CD14-positive monocyte (primary cell): ENCODE measurements around the gene HERC2. TPM values are rescaled to one million over a fixed set of nuclear protein-coding genes. Genes with fewer than 3 reads are reported as not detected.
"Not testable (repeated sequence)": the region's sequence is repeated elsewhere in the genome, so short reads cannot be mapped to it uniquely, and the experiment has no call there.

Source experiments
- DNase-seq, 3 donors: peaks; one replicate each; pipeline ENCODE4 v3.0.0-alpha.2; 2011 to 2022
- H2AFZ ChIP-seq: 2 replicates; pipeline ENCODE4 v1.6.0; 2012; ENCODE audit warnings: mild to moderate bottlenecking, low read depth, low read length, inconsistent platforms; ENCODE audit not compliant: insufficient read depth, poor library complexity, severe bottlenecking
- H3K27ac ChIP-seq, 2 donors: 1 replicate in 1 of 2; 2 replicates in 1 of 2; pipeline ENCODE4 v1.5.1; 2012 to 2013; ENCODE audit warnings: low read length in 2 of 2, control low read depth in 1 of 2, inconsistent platforms in 1 of 2, low read depth in 1 of 2, mild to moderate bottlenecking in 1 of 2
- H3K27me3 ChIP-seq, 2 donors: one replicate each; pipeline versions ENCODE4 v1.6.0 to v1.6.1; 2011 to 2013; ENCODE audit warnings: low read length in 2 of 2; ENCODE audit not compliant: control insufficient read depth in 2 of 2, insufficient read depth in 2 of 2
- H3K36me3 ChIP-seq, 2 donors: replicated peaks in 1 of 2; 1 replicate in 1 of 2; 2 replicates in 1 of 2; pipeline versions ENCODE4 v1.5.1 to v1.6.1; 2012 to 2013; ENCODE audit warnings: low read length in 2 of 2, control low read depth in 1 of 2, inconsistent platforms in 1 of 2, mild to moderate bottlenecking in 1 of 2; ENCODE audit not compliant: insufficient read depth in 2 of 2, control insufficient read depth in 1 of 2
- H3K4me1 ChIP-seq, 2 donors: 1 replicate in 1 of 2; 2 replicates in 1 of 2; pipeline versions ENCODE4 v1.5.1 to v1.6.1; 2012 to 2013; ENCODE audit warnings: low read length in 2 of 2, control low read depth in 1 of 2, inconsistent platforms in 1 of 2, mild to moderate bottlenecking in 1 of 2, moderate library complexity in 1 of 2; ENCODE audit not compliant: insufficient read depth in 2 of 2, control insufficient read depth in 1 of 2
- H3K4me2 ChIP-seq: replicated peaks from 2 replicates; pipeline ENCODE3; 2012; ENCODE audit warnings: low read length, moderate library complexity, mild to moderate bottlenecking; ENCODE audit not compliant: poor library complexity, severe bottlenecking; ENCODE audit errors: extremely low read depth
- H3K4me3 ChIP-seq, 3 experiments: fragments of 200-600 bp in 1 of 3; sonication (generic) in 1 of 3; replicated peaks in 1 of 3; 1 replicate in 2 of 3; 2 replicates in 1 of 3; pipeline ENCODE4 v1.5.1; 2011 to 2013; ENCODE audit warnings: low read length in 3 of 3, mild to moderate bottlenecking in 3 of 3, control low read depth in 2 of 3, low read depth in 2 of 3, inconsistent platforms in 1 of 3, moderate library complexity in 1 of 3
- H3K79me2 ChIP-seq: 2 replicates; pipeline ENCODE4 v1.6.0; 2012; ENCODE audit warnings: mild to moderate bottlenecking, control low read depth, inconsistent platforms, low read length, moderate library complexity; ENCODE audit not compliant: insufficient read depth
- H3K9ac ChIP-seq: 2 replicates; pipeline ENCODE4 v1.6.0; 2017; ENCODE audit warnings: low read length, mild to moderate bottlenecking; ENCODE audit not compliant: insufficient read depth, poor library complexity, severe bottlenecking
- H3K9me3 ChIP-seq, 2 donors: replicated peaks in 1 of 2; 1 replicate in 1 of 2; 2 replicates in 1 of 2; pipeline versions ENCODE4 v1.5.1 to v1.6.1; 2012 to 2013; ENCODE audit warnings: low read length in 2 of 2, control low read depth in 1 of 2; ENCODE audit not compliant: control insufficient read depth in 1 of 2, insufficient read depth in 1 of 2
- H4K20me1 ChIP-seq: 2 replicates; pipeline ENCODE4 v1.6.0; 2012; ENCODE audit warnings: mild to moderate bottlenecking, low read length, control low read depth, moderate library complexity; ENCODE audit not compliant: insufficient read depth
- H3K27ac Mint-ChIP-seq, 7 donors: one replicate each; pipeline ENCODE4 v1.8.0; 2020; ENCODE audit warnings: mild to moderate bottlenecking in 7 of 7, mixed read lengths in 7 of 7, moderate library complexity in 6 of 7, inconsistent platforms in 2 of 7
- H3K27me3 Mint-ChIP-seq, 3 donors: one replicate each; pipeline ENCODE4 v1.8.0; 2021 to 2022; ENCODE audit warnings: low read depth in 3 of 3, mild to moderate bottlenecking in 3 of 3, mixed read lengths in 3 of 3, moderate library complexity in 3 of 3, inconsistent platforms in 1 of 3
- H3K36me3 Mint-ChIP-seq, 2 donors: one replicate each; pipeline ENCODE4 v1.8.0; 2020; ENCODE audit warnings: mixed read lengths in 2 of 2, inconsistent platforms in 1 of 2, mild to moderate bottlenecking in 1 of 2
- H3K4me1 Mint-ChIP-seq: one replicate; pipeline ENCODE4 v1.8.0; 2020; ENCODE audit warnings: mild to moderate bottlenecking, mixed read lengths
- H3K4me3 Mint-ChIP-seq, 2 donors: one replicate each; pipeline ENCODE4 v1.8.0; 2020; ENCODE audit warnings: mild to moderate bottlenecking in 2 of 2, mixed read lengths in 2 of 2, moderate library complexity in 1 of 2
- H3K9me3 Mint-ChIP-seq, 7 donors: one replicate each; pipeline ENCODE4 v1.8.0; 2020 to 2022; ENCODE audit warnings: mixed read lengths in 7 of 7, mild to moderate bottlenecking in 6 of 7, moderate library complexity in 6 of 7, inconsistent platforms in 2 of 7
- WGBS: methylation state at CpG from one replicate; pipeline ENCODE4 v1.1.5; 2013; ENCODE audit warnings: missing lambda C conversion rate; ENCODE audit not compliant: insufficient coverage; 5-methylcytosine and 5-hydroxymethylcytosine counted together
- intact Hi-C, 2 donors: fragments of 100-400 bp; cut with micrococcal nuclease; formaldehyde crosslinking; loops; one replicate each; pipeline versions ENCODE4 v1.15.0 to v1.15.1; 2023
- polyA plus RNA-seq, 3 donors: library from polyadenylated mRNA; depleted of rRNA in 1 of 3; unstranded in 2 of 3; stranded (reverse) in 1 of 3; fragments of 300-500 nt in 2 of 3; fragments of >200 nt in 1 of 3; fragmentation: Illumina TruSeq in 2 of 3; gene quantifications; 1 replicate in 2 of 3; 2 replicates in 1 of 3; pipeline ENCODE4 v1.2.3, GENCODE V29; 2012 to 2021

HERC2 gene
- polyA plus RNA-seq, 3 donors: 3.1 to 9.0 (median 4.7) TPM

DNA sequence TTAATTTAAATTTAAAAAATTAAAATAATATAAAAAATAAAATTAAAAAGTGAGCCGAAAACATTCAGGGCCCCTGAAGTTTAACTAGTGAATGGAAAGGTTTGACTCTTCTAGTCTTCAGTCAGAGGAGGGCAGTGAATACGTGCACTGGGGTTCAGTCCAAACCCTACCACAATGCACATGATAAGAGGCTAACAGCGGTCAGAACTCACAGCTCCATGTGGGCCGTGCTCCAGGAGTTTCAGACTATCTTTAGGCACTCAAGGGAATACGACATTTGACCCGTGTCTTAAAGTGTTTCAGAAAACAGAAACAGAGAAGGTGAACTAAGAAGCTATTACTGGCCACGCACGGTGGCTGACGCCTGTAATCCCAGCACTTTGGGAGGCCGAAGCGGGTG lies 11.5 kb downstream of the HERC2 start:
- peaks cover 0 to 15% of the 10 kb centered on the region in 2 donors for H3K36me3 ChIP-seq
- H2AFZ ChIP-seq, H3K4me3 Mint-ChIP-seq, H3K4me1 Mint-ChIP-seq, DNase-seq, H3K4me1 ChIP-seq, H3K27me3 ChIP-seq, H3K9ac ChIP-seq, H3K27ac Mint-ChIP-seq, H3K4me3 ChIP-seq, H4K20me1 ChIP-seq, H3K27me3 Mint-ChIP-seq, H3K4me2 ChIP-seq, H3K27ac ChIP-seq, H3K79me2 ChIP-seq, intact Hi-C loops: not testable (repeated sequence)
- no CpG with 5 or more reads among the region's 11 CpGs for WGBS
- Mint-ChIP-seq H3K9me3 (peaks cover 9 to 51% (median 31%) of the 10 kb centered on the region in 7 donors), H3K36me3 (peaks cover 17 to 38% of the 10 kb centered on the region in 2 donors)
- H3K9me3 ChIP-seq: peaks cover 5 to 15% of the 10 kb centered on the region in 2 donors

DNA sequence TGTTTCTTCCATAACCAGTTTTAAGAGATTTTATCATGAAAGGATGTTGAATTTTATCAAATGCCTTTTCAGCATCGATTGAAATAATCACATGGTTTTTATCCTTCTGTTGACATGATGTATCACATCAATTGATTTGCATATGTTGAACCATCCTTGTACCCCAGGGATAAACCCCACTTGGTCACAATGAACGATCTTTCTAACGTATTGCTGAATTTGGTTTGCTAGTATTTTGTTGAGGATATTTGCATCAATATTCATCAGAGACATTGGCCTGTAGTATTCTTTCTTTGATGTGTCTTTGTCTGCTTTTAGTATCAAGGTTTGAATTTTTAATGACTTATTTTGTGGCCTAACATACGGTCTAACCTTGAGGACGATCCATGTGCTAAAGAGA lies 13.3 kb downstream of the HERC2 start:
- H3K9ac ChIP-seq, H3K4me3 Mint-ChIP-seq, H2AFZ ChIP-seq, H3K27ac ChIP-seq, H3K4me1 ChIP-seq, H3K27me3 Mint-ChIP-seq, H3K27me3 ChIP-seq, H3K4me1 Mint-ChIP-seq, H3K4me2 ChIP-seq, intact Hi-C loops, H3K79me2 ChIP-seq, H3K36me3 ChIP-seq, H3K27ac Mint-ChIP-seq, H3K4me3 ChIP-seq, DNase-seq, H4K20me1 ChIP-seq: not testable (repeated sequence)
- Mint-ChIP-seq H3K36me3 (peaks cover 11 to 26% of the 10 kb centered on the region in 2 donors), H3K9me3 (peaks cover 9 to 58% (median 30%) of the 10 kb centered on the region in 7 donors)
- peaks cover 5 to 18% of the 10 kb centered on the region in 2 donors for H3K9me3 ChIP-seq
- WGBS: no CpG with 5 or more reads among the region's 5 CpGs

DNA sequence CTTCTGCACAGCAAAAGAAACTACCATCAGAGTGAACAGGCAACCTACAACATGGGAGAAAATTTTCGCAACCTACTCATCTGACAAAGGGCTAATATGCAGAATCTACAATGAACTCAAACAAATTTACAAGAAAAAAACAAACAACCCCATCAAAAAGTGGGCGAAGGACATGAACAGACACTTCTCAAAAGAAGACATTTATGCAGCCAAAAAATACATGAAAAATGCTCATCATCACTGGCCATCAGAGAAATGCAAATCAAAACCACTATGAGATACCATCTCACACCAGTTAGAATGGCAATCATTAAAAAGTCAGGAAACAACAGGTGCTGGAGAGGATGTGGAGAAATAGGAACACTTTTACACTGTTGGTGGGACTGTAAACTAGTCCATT lies 16.3 kb downstream of the HERC2 start:
- H3K27me3 Mint-ChIP-seq, H3K4me1 Mint-ChIP-seq, H2AFZ ChIP-seq, H3K36me3 ChIP-seq, H3K4me2 ChIP-seq, H3K27ac Mint-ChIP-seq, H3K4me3 ChIP-seq, H3K4me3 Mint-ChIP-seq, intact Hi-C loops, H3K27ac ChIP-seq, H3K27me3 ChIP-seq, H3K9ac ChIP-seq, H3K79me2 ChIP-seq, H3K4me1 ChIP-seq, DNase-seq, H4K20me1 ChIP-seq: not testable (repeated sequence)
- H3K9me3 ChIP-seq: peaks cover 5 to 18% of the 10 kb centered on the region in 2 donors
- H3K9me3 Mint-ChIP-seq: peaks cover 9 to 52% (median 27%) of the 10 kb centered on the region in 7 donors
- WGBS: no CpG with 5 or more reads among the region's 2 CpGs
- peaks cover 7 to 14% of the 10 kb centered on the region in 2 donors for H3K36me3 Mint-ChIP-seq

DNA sequence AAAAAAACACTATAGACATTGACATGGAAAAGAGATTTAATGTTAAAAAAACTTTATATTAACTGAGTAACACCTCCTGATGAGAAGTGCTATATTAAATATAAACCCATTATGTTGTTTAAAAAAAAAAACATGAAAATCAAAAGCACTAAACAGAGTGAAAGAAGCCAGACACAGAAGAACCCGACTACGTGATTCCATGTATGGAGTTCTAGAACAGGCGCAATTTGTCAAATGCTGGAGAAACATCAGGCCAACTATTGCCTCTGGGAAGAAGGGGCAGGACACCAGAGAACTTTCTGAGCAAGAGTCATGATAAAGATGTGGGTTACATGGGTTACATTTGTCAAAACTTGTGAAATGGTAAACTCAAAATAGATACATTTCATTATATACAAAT lies 24.5 kb downstream of the HERC2 start:
- H3K9me3 Mint-ChIP-seq, H2AFZ ChIP-seq, H3K4me2 ChIP-seq, H3K9ac ChIP-seq, H4K20me1 ChIP-seq, H3K36me3 ChIP-seq, intact Hi-C loops, H3K4me1 Mint-ChIP-seq, H3K27me3 ChIP-seq, H3K4me3 ChIP-seq, H3K9me3 ChIP-seq, H3K79me2 ChIP-seq, H3K27me3 Mint-ChIP-seq, H3K27ac Mint-ChIP-seq, DNase-seq, H3K4me1 ChIP-seq, H3K4me3 Mint-ChIP-seq, H3K27ac ChIP-seq: not testable (repeated sequence)
- peaks cover 11 to 18% of the 10 kb centered on the region in 2 donors for H3K36me3 Mint-ChIP-seq
- 100% methylated on average over 2 of the region's 3 CpGs for WGBS
